Measurements from ENCODE around the gene NR3C1. TPM values are rescaled to one million over a fixed set of nuclear protein-coding genes. Genes with fewer than 3 reads are reported as not detected.

Gene NR3C1
- total RNA-seq, 4 donors from 2014 or later = 56.7 to 79.1 (median 64.4) TPM

DNA sequence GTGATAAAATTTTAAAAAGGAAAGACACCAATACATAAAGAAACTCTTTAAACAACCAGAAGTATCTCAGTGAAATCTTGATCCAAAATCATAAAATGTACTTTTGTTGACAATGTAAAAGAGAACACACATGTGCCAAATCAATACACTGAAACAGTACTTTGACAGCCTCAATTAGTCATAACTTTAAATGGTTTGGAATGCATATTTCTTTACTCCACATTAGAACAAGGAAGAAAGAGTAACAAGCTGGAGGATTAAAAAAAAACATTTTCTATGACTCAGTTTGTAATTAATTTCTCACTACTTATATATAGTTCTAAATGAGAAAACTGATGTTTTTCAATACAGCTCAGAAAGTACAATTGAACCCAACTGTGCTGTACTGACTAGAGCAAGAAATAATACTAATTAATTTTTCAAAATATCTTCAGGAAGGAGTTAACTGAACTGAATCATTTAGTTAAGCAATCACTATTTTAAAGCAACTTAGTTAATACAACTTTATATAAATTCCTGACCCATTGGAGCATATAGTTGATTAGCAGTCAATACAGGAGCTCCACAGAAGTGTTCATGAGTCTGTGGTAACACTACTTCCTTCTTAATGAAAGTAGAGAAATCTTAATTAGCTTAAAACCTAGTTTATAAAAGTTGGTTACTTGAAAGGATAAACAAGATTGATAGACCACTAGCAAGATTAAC is 101.0 kb downstream of the NR3C1 start:
- Histone ChIP-seq H3K27me3 (no peaks in the 10 kb centered on the region), H3K4me3 (no peak overlapping the region), H3K36me3 (peaks cover 0 to 28% of the 10 kb centered on the region in 2 donors), H3K27ac (no peak overlapping the region), H3K4me1 (peaks cover 24 to 44% of the 10 kb centered on the region in 2 donors), H3K9me3 (no peaks in the 10 kb centered on the region)
- intact Hi-C loops (cut with DNase I; ENCODE audit: low total_unique reads) = no loop called here
- in situ Hi-C loops (cut with MboI; ENCODE audit: low sequenced_read_pairs in 4 of 4) = no loop called here
- DNase-seq (no peak), ATAC-seq (no peak)
- no peak for TF ChIP-seq POLR2A (IDR thresholded peaks at IDR 0.05)
- TF ChIP-seq, protein P1, sequence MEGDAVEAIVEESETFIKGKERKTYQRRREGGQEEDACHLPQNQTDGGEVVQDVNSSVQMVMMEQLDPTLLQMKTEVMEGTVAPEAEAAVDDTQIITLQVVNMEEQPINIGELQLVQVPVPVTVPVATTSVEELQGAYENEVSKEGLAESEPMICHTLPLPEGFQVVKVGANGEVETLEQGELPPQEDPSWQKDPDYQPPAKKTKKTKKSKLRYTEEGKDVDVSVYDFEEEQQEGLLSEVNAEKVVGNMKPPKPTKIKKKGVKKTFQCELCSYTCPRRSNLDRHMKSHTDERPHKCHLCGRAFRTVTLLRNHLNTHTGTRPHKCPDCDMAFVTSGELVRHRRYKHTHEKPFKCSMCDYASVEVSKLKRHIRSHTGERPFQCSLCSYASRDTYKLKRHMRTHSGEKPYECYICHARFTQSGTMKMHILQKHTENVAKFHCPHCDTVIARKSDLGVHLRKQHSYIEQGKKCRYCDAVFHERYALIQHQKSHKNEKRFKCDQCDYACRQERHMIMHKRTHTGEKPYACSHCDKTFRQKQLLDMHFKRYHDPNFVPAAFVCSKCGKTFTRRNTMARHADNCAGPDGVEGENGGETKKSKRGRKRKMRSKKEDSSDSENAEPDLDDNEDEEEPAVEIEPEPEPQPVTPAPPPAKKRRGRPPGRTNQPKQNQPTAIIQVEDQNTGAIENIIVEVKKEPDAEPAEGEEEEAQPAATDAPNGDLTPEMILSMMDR (IDR thresholded peaks at IDR 0.05 in 4 of 5, conservative IDR thresholded peaks at IDR 0.05 in 1 of 5) = no peak

DNA sequence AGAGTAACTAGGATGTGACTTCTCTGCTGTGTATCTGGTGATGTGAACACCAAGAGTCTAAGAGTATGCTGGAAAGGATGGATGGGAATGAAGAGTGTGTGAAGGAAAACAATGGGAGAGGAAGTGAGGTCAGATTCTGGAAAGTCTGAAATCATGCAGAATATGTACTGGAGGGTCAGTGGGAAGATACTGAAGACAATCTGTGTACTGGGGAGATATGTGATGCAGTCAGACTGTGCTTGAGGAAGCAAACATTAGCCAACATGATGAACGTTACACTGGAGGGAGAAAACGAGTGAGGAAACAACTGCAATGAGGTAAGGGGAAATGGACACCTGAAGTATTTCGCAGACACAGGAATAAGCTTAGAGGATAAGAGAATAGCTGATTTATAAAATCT is 105.7 kb downstream of the NR3C1 start:
- ATAC-seq = no peak
- intact Hi-C loops (cut with DNase I; ENCODE audit: low total_unique reads) (no loop called here), in situ Hi-C loops (cut with MboI; ENCODE audit: low sequenced_read_pairs in 4 of 4) (no loop called here)
- Histone ChIP-seq H3K27me3 (no peaks in the 10 kb centered on the region), H3K27ac (no peak overlapping the region), H3K4me3 (no peak overlapping the region), H3K4me1 (peaks cover 5 to 23% of the 10 kb centered on the region in 2 donors), H3K36me3 (peaks cover 0 to 50% of the 10 kb centered on the region in 2 donors), H3K9me3 (no peaks in the 10 kb centered on the region)
- no peak for DNase-seq
- TF ChIP-seq POLR2A (IDR thresholded peaks at IDR 0.05) = no peak
- TF ChIP-seq, protein P1 (IDR thresholded peaks at IDR 0.05 in 4 of 5, conservative IDR thresholded peaks at IDR 0.05 in 1 of 5) = no peak

DNA sequence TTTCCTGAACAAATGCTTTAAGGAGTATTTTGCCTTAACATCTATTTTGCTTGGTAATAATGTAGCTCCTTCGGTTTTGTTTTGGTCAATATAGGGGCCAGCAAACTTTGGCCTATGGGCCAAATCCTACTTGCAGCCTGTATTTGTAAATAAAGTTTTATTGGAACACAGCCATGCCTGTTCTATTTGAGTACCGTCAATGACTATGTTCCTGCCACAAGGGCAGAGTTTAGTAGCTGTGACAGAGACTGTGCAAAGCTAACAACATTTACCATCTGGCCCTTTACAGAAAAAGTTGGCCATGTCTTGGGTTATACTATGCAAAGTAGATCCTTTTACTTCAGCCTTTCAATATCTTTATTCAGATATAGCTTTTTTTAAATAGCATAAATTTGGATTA is 113.4 kb downstream of the NR3C1 start:
- Histone ChIP-seq H3K27me3 (no peaks in the 10 kb centered on the region), H3K4me1 (no peaks in the 10 kb centered on the region), H3K36me3 (peaks cover 0 to 50% of the 10 kb centered on the region in 2 donors), H3K4me3 (no peak overlapping the region), H3K27ac (no peak overlapping the region), H3K9me3 (no peaks in the 10 kb centered on the region)
- TF ChIP-seq, protein P1 (IDR thresholded peaks at IDR 0.05 in 4 of 5, conservative IDR thresholded peaks at IDR 0.05 in 1 of 5) = no peak
- TF ChIP-seq POLR2A (IDR thresholded peaks at IDR 0.05) = no peak
- in situ Hi-C loops (cut with MboI; ENCODE audit: low sequenced_read_pairs in 4 of 4) = no loop called here
- no peak for ATAC-seq
- DNase-seq = no peak
- intact Hi-C loops (cut with DNase I; ENCODE audit: low total_unique reads) = no loop called here

DNA sequence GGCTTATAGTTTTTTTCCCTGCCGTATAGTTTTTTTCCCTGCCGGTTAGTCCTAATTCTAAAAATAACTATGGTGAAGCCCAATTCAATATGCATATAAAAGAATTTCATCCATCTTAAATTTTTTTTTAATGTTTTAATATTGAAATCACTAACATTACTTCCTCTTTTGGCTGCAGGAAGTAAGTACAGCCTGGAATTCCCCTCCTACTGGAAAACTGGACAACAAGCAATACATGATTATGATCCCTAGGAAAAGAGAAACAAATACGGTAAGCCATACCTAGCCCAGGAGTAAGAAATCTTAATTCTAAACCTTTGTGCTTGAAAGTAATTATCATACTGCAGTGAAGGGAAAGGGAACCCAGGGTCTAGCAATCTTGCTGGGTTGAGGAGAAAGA is 119.0 kb downstream of the NR3C1 start:
- Histone ChIP-seq H3K36me3 (peaks cover 0 to 31% of the 10 kb centered on the region in 2 donors), H3K4me3 (no peak overlapping the region), H3K9me3 (no peaks in the 10 kb centered on the region), H3K27me3 (no peaks in the 10 kb centered on the region), H3K27ac (no peak overlapping the region), H3K4me1 (no peaks in the 10 kb centered on the region)
- no peak for ATAC-seq
- TF ChIP-seq POLR2A (IDR thresholded peaks at IDR 0.05) = no peak
- TF ChIP-seq, protein P1 (IDR thresholded peaks at IDR 0.05 in 4 of 5, conservative IDR thresholded peaks at IDR 0.05 in 1 of 5) = no peak
- DNase-seq = no peak
- intact Hi-C loops (cut with DNase I; ENCODE audit: low total_unique reads) = no loop called here
- in situ Hi-C loops (cut with MboI; ENCODE audit: low sequenced_read_pairs in 4 of 4) = no loop called here

DNA sequence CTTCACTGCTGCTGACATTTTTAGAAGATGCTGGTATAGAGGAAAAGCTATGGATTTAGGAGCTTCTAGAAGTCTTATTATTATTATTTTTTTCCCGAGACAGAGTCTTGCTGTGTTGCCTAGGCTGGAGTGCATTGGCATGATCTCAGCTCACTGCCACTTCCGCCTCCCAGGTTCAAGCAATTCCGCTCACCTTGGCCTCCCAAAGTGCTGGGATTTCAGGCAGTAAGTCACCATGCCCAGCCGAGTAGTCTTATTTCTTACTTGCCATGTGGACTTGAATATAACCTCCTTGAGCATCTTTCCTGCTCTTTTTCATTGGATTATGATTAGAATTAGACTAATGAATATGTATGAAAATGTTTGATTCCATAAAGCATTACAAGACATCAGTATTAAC is 119.5 kb downstream of the NR3C1 start:
- in situ Hi-C loops (cut with MboI; ENCODE audit: low sequenced_read_pairs in 4 of 4) (no loop called here), intact Hi-C loops (cut with DNase I; ENCODE audit: low total_unique reads) (no loop called here)
- no peaks in the 10 kb centered on the region for H3K9me3 ChIP-seq
- H3K27me3 ChIP-seq = no peaks in the 10 kb centered on the region
- DNase-seq (no peak), ATAC-seq (no peak)
- TF ChIP-seq, protein P1 (IDR thresholded peaks at IDR 0.05 in 4 of 5, conservative IDR thresholded peaks at IDR 0.05 in 1 of 5) = no peak
- TF ChIP-seq POLR2A (IDR thresholded peaks at IDR 0.05) = no peak
- no peaks in the 10 kb centered on the region for H3K4me1 ChIP-seq
- H3K27ac ChIP-seq = no peak overlapping the region
- no peak overlapping the region for H3K4me3 ChIP-seq
- peaks cover 0 to 31% of the 10 kb centered on the region in 2 donors for H3K36me3 ChIP-seq

Measured in gastrocnemius medialis (tissue), 4 donors.